Right forelimb (tissue), 1 donor: Measurements from ENCODE around the gene MTG2.

Source experiments
- DNase-seq: peaks from one replicate; pipeline ENCODE4 v3.0.0-alpha.2; 2018

MTG2 gene

DNA sequence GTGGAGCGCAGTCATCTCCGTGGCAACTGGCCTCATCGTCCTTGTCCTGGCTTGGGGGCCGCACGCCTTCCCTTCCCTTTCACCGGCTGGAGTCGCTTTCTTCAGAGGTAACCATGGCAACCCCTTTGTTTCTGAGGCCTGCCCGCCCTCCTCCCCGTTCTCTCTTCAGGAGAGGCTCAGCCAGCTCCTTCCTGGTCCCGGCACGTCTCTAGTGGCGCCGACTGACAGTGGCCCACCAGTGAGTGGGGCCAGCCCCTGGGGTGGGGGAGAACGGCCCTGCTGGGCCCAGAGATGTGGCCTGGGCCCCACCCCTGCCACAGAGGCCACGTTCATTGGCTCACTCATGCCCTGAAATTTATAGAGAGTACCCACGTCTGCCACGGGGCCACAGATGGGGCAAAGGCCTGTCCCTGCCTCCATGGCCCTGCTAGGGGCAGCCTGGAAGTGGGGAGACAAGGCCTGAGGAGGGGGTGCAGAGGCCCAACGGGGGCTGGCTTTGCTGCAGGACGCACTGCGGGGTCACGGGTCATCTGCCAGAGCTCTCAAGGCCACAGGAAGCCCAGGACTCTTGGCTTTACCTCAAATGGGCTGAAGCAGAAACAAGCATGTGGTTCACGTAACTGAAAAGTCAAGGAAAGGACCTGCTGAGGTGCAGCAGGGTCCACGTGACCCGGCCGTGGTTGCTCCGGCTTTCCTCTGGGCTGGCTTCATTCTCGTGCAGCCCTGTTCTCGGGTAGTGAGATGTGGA is 54.1 kb downstream of the MTG2 start:
- DNase-seq, result no peak

GRCh38 chr20:62237514-62237800 is 54.6 kb downstream of the MTG2 start:
- DNase-seq, result no peak

- DNase-seq, result peak; percentile 100
Measured at GRCh38 chr20:62237801-62238568, 55.2 kb downstream of the MTG2 start, which contains the start of gene OSBPL2. Gene OSBPL2, plus strand, starts transcription at chr20:62238521. Its CDS starts 17,664 bp downstream, at chr20:62256185.

DNA sequence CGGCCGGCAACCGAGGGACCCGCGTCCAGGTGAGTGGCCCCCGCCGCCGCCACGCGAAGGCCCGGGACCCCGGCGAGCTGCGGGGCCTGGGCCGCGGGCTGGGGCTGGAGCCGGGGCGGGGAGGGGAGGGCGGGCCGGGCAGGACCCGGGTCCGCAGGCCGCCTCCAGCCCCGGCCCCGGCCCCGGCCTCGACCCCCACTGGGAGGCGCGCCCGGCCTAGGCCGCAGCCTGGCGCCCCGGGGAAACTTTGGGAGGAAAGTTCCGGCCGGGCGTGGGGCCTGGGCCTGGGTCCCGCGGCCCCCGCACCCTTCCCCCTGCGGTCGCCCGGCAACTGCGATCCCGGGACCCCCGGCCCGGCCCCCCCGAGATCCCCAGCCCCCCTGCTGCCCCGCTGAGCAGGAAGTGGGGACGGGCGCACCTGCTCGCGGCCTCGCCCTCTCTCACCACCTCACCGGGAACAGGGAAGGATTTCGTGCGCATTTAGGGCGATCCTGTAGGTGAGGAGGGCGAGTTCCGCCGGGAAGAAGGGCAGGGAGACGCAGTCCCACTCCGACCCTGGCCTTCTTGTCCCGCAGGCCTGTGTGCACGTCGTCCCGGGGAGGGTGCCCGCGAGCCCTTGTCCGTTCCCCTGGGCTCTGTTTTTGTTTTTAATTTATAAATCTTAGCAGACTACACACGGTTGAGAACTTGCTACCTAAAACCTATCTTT is 55.9 kb downstream of the MTG2 start:
- DNase-seq, result no peak

DNA sequence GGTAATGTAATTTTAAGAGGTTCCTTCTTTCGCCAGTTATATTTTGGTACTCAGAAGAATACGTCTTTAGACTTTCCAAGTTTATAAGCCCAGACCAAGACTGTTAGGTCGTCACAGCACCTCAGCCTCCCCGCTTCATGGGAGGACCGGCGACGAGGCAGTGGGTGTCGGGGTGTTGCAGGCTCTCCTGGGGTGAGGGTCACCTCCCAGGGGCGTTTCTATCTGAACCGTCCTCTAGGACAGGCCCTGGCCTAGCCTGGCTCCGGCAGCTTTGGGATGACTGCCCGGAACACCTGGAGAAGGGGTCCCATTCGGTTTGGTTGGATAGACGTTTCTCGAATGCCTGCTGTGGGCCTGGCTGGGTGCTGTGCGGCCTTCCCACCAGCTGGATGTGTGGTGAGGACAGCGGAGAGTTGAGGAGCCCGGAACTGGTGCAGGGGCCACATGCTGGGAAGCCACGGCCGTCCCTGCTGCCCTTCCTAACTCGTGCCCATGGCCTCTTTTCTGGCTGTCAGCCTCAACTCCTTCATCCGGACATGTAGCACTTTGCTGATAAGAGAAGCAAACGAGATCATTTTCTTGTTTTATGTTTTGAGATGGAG is 56.6 kb downstream of the MTG2 start:
- no peak for DNase-seq

DNA sequence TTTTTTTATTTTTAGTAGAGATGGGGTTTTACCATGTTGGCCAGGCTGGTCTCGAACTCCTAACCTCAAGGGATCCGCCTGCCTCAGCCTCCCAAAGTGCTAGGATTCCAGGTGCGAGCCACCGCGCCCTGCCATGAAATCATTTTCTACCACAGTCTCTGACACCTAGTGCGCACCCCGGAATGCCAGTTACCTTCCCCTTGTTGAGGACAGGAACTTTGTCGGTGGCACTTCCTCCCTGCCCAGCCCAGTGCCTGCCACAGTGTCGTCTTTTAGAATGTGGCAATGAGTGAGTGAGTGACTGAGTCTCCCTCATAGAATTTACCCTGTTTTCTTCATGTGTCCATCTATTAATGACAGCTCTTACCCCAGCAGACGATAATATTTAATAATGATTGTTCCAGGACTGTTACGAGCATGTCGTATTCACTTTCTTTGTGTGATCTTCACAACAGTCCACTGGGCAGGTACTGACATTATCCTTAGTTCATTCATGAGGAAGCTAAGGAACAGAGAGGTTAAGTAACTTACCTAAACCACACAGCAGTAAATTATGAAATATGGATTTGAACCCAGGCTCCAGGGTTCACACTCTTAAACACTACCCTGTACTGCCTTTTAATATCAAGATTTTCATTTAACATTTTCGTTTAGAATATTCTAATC is 57.3 kb downstream of the MTG2 start:
- DNase-seq, result no peak

DNA sequence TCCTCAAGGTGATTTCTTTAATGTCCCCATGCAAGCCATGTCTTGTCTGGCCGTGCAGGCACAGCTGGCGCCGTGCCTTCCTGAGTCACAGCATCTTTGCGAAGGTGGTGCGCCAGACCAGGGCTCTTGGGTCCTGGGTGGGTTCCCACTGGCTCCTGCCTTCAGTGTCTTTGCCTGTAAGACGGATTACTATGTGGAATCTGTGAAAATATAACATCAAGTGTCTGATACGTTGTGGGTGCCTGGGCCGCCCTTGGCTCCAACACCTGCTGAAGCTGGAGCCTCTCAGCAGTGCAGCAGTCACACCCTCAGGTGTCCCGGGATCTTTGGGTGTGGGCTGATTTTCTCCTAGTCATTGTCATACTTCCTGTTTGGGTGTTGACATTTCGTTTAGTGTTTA is 58.7 kb downstream of the MTG2 start:
- DNase-seq, result no peak

GRCh38 chr20:62242176-62242575 is 59.3 kb downstream of the MTG2 start:
- no peak for DNase-seq

DNA sequence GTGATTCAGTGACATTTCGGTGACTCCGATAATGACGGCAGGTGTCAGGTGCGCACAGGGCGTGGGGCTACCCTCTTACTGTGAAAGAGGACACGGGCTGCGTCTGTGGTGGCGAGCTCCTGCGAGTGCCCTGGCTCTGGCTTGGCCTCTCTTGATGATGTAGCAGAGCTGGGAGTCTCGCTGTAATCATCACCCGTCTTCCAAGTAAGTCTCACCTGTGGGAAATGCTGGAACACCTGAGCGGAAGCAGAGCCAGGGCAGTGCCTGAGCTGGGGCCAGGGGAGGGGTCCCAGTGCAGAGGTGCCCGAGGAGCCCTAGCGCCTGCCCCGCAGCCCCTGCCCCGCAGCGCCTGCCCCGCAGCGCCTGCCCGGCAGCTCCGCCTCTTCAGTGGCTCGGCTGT is 60.3 kb downstream of the MTG2 start:
- no peak for DNase-seq

DNA sequence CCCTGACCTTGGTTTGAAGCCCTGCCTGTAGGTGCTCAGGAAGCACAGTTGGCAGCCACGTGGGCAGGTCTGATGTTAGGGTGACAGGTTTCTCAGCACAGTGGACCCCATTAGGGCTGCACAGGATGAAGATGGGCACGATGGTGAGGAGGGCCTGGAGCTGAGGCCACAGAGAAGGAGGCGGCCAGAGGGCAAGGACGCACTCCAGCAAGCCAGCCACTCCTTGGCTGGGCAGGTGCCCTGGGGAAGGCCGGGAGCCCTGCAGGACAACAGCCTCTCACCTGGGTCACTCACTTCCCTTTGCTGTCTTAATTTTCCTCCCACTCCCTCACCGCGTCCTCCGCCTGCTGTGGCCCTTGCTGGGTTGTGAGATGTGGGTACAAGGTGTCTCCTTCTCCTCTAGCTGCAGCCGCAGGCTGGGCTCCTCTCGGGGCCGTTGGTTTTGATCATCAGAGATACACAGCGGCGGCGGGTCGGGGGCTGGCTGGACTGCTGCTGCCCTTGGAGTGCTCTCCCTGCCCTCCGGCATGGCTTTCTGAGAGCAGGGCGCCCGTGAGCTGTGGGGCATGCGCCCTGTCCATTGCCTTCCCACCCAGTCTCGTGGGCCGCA is 61.2 kb downstream of the MTG2 start:
- DNase-seq, result no peak

DNA sequence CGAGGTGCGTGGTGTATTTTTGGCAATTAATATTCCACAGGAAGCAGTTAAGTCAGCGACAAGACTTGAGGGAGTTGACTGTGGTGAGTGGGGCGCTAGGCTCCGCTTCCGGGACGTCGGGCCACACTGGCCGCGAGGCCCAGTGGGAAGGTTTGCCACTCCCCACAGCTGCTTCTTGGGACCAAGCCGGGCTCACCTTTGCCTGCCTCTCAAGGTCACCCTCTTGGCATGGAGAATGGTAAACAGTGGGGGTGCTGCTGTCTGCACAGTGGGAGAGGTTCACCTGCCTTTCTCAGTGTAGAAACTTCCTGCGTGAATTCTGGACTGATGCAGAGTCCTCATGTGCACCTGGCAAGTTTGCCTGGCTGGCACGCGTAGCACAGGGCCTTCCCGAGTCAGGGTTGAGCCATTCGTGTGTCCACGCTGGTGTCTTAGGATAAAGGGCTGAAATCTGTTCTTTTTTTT is 61.8 kb downstream of the MTG2 start:
- DNase-seq, result no peak

- no peak for DNase-seq
Measured at GRCh38 chr20:62245911-62246280, 63.1 kb downstream of the MTG2 start.

DNA sequence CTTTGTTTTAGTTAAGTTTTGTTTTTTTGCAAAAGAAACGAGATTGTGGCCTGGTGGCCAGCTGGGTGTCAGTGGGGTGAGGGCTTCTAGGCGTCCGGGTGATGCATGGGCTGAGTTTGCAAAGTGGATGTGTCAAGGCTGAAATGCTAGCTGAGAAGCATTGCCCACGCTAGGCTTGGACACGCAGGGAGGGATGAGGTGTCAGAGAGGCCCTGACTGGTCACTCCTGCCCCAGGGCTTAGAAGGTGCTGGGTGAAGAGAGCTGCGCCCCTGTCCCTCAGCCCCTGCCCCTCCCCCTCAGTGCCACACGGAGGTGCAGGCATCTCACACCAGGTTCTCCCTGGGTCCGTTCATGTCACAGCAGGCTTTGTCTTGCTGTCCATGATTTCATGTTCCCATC is 63.6 kb downstream of the MTG2 start:
- no peak for DNase-seq

DNA sequence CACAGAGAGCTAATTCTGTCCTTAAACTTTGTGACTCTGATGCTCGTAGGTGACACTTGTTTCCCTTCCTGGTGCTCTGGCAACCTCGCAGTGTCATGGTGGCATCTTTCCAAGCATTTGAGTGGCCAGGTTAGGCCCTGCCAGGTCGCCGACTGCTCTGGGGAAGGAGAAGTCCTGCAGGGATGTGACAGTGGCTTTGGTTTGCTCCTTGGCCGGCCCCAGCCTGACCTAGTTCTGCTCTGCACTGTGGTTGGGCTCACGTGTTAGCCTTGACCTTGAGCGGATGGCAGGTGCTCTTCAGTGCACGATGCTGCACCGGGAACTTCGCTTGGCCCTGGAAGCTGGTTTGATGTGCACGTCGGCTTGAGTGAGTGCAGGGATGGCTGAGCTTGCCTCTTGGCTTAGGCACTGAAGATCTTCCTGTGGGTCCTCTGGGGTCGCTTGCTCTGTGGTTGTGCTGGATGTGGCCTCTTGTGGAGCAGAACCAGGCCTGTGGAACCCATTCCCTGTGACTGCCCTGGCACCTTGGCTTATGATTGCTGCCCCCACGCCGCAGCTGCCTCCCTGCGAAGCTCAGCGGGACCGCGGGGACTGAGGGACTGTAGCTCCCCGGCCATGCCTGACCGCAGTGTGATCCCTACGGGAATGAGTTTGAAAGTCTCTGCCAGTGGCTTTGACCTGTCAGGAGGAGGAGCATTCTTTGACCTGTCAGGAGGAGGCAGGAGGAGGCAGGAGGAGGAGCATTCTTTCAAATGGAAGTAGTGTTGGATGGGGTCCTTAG is 64.2 kb downstream of the MTG2 start:
- DNase-seq, result no peak

DNA sequence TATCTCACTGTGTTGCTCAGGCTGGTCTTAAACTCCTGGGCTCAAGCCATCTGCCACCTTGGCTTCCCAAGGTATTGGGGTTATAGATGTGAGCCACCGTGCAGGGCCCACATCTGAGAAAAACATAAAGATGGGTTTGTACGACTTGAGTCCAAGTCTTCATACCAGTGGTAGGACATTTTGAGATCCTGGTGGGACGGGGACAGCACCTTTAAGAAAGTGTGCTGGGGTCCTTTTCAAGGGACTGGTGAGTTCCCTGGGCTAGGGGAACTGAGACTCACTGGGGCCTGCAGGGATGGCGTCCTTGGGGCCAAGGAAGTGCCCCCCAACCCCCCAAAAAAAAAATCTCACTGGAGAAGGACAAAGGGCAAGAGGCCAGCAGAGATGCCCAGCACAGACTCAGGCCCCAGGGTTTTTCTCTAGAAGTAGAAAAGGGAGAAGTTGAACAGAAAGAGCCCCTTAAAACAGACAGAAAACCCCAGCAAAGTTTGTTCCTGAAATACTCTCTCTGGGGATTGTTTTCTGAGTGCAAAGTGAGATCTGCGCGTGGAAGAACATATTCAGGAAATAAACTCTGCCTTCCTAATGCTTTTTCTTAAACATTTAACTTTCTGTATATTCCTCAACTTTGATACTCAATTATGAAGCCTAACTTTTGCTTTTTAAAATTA is 66.2 kb downstream of the MTG2 start:
- DNase-seq, result no peak

DNA sequence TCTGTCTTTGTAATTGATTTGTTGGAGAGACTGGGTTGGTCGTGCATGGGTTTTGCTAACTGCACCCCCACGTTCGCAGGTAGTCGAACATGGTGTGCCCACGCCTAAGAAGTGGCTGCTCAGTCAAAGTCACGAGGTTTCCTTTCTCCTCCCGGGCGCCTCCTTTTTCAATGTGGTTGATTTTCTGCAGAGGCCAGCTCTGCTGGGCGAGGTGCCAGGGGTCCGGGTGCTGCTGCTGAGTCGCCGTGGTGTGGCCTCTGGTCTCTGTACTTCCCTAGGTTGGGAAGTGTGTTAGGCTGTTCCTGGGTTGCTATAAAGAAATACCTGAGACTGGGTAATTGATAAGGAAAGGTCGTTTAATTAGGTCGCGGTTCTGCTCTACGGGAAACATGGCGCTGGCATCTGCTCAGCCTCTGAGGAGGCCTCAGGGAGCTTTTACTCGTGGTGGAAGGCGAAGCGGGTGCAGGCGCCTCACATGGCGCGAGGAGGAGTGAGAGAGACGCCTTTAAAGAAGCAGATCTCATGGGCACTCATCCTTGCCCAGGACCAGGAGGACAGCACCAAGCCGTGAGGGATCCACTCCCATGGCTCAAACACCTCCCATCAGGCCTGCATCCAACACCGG is 69.6 kb downstream of the MTG2 start:
- DNase-seq, result no peak
